ENCODE data around the gene BFSP2.
"Not testable (repeated sequence)": the region's sequence is repeated elsewhere in the genome, so short reads cannot be mapped to it uniquely, and the experiment has no call there.

Gene BFSP2

DNA sequence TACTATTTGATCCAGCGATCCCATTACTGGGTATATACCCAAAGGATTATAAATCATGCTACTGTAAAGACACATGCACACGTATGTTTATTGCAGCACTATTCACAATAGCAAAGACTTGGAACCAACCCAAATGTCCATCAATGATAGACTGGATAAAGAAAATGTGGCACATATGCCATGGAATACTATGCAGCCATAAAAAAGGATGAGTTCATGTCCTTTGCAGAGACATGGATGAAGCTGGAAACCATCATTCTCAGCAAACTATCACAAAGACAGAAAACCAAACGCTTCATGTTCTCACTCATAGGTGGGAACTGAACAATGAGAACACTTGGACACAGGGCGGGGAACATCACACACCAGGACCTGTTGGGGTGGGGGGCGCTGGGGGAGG is 82.6 kb downstream of the BFSP2 start:
- not testable (repeated sequence) for DNase-seq

GRCh38 chr3:133486658-133487057 is 86.8 kb downstream of the BFSP2 start:
- DNase-seq = no peak

- no peak for DNase-seq
Observed at GRCh38 chr3:133487204-133487603, 87.3 kb downstream of the BFSP2 start.

DNA sequence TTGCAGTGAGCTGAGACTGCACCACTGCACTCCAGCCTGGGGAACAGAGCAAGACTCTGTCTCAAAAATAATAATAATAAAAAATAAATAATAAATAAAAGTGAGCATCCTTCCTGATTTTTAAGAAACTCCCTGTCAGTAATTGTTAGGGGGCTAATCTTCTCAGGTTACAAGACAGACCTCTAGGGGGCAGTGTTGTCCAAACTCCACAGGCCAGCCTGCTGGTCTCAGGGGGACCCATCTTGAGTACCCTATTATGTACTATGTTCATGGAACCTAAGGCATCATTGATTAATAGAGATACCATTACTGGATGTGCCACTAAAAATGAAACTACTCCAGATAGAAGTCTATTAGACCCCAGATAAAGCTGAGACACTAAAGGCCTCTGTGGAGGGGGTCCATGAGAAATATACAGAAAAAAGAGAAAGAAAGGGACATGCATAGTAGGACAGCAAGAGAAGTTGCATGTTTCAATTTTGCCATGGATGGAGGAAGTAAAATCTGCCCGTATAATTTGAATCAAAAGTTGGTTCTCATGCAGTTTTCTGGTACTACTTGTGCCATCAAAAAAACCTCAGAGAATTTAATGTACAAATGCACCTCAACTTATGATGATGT is 88.2 kb downstream of the BFSP2 start:
- peak; percentile 49 for DNase-seq

- no peak for DNase-seq
Observed at GRCh38 chr3:133488785-133489367, 89.0 kb downstream of the BFSP2 start.

DNA sequence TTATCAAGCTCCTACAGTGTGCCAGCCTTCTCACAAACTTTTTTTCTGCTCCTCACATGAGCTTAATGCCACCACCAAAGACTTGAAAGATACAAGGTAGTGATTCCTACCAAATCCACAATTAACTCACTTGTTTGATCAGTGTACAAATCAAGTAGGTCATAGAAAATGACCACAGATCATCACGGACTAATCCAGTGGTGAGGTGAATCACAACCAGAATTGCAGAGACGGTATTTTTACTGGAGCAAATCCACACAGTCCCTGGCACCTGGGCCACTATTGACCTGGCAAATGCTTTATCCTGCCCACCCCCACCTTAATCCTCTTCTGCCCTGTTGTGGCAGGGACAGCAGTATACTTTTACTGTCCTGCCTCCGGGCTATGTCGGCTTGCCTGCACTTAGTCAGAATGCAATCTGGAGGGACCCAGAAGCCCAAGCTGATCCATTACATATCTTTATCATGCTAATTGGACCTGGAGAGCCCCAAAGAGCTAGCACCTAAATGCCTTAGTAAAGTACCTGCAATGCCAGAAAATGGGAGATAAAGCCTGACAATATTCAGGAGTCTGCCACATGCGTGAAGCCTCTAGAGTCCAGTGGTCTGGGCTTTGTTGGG is 89.7 kb downstream of the BFSP2 start:
- DNase-seq = no peak

DNA sequence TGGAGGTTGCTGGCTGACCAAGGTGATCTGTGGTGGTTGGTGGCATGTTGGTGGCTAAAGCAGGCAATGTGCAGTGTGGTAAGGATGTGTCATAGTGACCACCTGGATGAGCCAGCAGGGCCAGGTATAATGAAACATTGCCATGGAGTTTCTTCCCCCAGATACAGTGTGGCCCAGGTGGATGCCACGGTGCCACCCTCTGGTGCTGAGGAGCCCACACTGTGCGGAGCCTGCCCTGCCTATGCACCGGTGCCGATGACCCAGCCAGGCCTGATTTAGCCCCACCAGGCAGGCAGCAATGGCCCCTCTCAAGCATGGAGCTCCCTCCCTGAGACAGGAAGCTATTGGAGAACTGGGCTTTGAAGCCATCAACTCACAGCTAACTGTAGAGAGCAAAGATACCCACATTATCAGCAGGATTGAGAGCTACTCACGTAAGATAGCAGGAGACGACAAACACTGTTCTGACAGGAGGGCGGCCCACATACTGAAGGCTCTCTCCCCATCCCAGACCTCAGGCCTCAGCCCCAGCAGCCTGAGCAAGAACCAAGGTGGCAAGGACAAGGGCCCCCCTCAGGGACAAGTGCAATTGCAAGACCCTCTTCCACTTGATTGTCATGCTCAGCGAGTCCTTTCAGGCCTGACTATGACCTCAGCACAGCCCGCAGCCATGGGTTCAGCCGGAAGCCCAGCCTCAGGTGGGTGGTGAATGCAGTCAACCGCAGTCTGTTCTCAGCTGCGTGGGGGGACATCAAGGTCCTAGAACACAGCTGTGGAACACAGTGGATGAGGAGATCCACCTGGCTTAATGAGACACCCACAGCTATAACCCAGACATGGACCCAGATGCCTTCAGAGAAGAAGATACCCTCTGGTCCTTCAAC is 90.9 kb downstream of the BFSP2 start:
- DNase-seq = peak; percentile 11

DNA sequence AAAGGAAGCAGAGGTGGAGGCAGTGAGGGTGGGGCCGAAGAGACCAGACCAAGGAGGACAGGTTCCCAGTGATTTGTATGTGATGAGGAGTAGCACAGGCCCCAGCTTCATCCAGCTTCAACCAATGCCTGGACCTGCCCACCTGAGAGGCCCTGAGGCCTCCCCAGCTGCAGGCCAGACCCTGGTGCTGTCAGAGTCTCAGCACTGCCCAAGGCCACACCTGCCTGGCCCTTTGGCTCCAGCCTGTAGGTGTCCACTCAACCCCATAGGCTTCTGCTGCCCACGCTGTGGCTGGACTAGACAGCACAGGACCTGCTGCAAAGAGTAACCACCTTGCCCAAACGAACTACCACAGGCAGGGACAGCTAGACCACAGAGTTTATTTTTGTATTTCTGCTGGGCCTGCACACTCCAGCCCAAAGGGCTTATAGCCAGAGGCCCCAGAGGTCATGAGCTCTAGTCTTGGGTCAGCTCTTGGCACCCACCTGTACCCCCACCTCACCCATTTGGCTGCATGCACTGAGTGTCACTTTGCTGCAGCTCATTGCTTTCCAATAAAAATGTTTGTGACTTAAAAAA is 91.7 kb downstream of the BFSP2 start:
- no peak for DNase-seq

DNA sequence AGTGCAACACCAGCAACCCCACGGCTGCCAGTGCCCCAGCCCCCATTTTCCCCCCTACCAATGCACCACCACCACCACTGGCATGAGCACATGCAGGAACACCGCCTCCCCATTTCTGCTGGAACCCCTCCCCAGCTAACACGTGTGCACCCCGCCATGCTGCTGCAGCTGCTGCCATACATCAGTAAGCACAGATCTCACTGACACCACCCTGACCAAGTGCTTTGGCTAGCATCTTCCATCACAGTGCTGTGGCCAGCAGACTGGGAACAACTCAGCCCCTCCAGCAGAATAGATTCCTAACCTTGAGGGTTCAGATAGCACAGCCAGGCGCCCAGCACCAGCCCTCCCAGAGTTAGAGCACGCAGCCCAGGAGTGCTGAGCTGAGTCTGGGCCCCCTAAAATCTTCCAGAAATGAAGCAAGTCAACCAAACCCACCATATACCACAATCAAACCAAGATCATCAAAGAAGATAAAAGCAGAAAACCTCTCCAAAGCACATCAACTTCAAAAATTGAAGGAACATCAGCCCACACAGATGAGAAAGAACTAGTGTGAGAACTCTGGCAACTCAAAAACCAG is 92.4 kb downstream of the BFSP2 start:
- DNase-seq = no peak

DNA sequence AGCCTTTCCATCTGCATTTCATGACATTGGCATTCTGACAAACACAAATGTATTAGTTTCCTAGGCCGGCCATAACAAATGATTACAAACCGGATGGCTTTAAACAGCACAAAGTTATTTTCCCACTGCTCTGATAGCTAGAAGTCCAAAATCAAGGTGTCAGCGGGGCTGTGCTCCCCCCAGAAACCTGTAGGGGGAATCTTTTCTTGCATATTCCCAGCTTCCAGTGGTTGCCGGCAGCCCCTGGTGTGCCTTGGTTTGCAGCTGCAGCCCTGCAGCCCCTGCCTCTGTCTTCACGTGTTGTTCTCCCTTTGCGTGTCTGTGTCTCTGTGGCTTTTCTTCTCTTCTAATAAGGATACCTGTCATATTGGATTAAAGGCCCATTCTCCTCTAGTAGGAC is 94.6 kb downstream of the BFSP2 start:
- DNase-seq = no peak

DNA sequence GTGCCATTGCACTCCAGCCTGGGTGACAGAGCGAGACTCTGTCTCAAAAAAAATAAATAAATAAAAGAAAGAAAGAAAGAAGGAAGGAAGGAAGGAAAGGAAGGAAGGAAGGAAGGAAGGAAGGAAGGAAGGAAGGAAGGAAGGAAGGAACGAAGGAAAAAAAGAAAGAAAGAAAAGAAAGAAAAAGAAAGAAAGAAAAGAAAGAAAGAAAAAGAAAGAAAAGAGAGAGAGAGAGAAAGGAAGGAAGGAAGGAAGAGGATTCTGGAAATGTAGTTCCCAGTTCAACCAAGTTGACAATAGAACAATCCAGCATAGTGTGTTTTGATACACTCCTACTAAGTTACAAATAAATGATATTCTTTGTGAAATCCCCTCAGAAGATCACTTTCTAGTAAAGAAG is 102.7 kb downstream of the BFSP2 start:
- not testable (repeated sequence) for DNase-seq

DNA sequence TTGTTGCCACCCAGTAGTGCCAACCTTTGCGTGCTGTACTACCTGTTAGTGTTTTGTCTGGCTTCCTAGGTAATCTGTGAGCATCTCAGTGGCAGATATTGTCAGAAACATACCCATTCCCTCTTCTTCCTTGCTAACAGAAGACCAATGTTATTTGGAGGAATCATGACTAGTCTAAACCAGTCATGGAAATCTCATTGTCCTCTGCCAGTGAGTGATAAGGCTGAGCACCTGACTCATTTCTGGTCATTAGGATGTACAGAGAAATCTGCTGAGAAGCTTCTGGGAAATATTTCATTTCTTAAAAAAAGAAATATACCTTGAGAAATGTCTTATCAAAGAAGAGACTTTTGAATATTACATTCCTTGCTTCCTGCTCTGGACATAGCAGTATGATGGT is 103.6 kb downstream of the BFSP2 start:
- no peak for DNase-seq

DNA sequence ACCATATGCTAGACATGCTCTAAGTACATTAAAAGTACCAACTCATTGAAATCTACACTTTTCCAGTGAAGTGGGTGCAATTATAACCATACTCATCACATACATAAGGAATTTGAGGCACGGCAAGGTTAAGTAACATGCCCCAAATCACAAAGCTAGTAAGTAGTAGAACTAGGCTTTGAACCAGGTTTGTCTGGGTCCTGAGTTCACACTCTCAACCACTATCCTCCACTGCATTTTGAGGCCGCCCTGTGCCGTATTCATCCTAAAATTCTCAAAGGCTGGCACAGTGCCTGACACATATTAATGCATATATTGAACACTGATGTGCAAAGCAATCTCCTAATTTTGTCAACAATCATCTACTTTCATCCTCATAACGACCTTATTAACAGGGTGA is 104.9 kb downstream of the BFSP2 start:
- DNase-seq = no peak

DNA sequence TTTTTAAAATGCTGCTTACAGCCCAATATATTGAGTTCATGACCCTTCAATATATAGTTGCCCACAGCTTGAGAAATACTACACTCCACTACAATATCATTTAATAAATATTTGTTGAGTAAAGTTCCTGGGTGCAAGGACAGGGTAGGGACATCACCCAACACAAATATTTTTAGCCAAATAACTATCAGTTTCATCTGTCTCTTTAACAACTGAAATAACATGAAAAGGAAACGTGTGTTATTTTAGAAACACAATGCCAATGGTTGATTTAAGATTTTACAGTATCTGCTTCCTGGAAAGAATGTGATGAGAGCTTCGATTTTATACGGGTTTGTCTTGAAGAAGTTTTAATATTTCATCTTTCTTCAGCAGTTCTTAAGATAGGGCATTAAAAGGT is 106.0 kb downstream of the BFSP2 start:
- DNase-seq = no peak

DNA sequence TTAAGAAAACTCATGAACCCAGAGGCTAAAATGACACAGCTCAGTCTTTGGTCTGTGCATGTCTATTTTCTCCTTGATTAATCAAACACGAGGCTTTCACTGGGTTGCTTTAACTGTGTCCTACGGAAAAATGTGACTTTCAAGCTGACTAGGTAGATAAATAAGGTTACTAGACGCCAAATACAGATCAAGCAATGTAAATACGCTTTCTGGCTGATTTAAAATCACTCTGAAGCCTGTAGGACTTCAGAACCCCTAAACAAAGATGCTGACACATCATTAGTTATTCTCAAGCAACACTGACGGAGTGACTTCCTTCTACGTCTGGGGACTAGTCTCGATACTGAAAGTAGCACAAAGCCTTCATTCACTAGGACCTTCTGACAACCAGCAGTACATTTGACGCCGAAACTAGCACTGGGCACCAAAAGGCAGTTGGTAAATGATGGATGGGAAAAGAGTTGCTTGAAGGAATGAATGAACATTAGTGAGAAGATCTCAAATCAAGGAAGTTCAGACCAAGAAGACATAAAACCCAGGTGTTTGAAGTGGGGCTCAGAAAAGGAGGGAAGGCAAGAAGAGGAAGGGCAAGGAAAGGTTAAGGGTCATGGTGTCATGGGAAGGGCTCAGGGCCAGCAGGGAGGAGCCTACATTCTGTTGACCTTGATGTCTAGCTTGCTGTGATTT is 106.5 kb downstream of the BFSP2 start:
- DNase-seq = no peak

GRCh38 chr3:133509488-133509887 is 109.6 kb downstream of the BFSP2 start:
- DNase-seq = no peak

GRCh38 chr3:133512416-133513089 is 112.7 kb downstream of the BFSP2 start:
- DNase-seq = no peak

DNA sequence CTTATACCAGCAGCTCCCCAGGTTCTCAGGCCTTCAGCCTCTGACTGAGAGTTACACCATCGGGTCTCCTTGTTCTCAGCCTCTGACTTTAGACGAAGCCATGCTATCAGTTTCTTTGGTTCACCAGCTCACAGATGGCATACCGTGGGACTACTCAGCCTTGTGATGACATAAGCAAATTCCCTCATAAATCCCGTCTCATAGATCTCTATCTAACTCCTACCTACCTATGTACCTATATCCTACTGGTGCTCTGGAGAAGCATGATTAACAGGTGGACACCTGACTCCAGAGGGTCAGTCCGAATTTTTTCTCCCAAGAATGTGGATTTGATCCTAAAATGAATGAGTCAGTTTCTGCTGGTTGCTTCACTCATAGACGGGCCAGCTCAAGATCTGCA is 114.6 kb downstream of the BFSP2 start:
- DNase-seq = no peak

DNA sequence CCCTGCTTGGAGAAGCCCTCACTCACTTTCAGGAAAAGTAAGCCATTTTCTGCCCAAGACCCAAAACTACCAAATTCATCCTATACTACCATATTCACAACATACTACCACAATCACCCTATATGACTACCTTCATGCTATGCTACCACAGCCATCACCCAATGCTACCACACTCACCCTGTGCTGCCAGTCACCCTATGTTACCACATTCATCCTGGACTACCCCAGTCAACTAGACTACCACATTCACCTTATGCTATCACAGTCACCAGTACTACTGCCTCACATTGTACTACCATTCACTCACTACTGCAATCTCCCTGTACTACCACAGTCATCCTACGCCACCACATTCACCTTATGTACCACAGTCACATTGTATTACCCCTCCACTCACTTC is 115.3 kb downstream of the BFSP2 start:
- DNase-seq = no peak

GRCh38 chr3:133520286-133520685 is 120.4 kb downstream of the BFSP2 start:
- no peak for DNase-seq

DNA sequence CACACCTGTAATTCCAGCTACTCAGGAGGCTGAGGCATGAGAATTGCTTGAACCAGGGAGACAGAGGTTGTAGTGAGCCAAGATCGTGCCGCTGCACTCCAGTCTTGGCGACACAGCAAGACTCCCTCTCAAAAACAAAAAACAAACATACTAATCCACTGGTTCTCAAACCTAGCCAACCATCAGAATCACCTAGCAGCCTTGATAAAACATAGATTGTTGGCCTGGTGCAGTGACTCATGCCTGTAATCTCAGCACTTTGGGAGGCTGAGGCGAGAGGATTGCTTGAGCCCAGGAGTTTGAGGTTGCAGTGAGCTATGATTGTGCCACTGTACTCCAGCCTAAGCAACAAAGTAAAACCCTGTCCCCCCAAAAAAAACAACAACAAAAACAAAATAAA is 121.1 kb downstream of the BFSP2 start:
- DNase-seq = not testable (repeated sequence)

DNA sequence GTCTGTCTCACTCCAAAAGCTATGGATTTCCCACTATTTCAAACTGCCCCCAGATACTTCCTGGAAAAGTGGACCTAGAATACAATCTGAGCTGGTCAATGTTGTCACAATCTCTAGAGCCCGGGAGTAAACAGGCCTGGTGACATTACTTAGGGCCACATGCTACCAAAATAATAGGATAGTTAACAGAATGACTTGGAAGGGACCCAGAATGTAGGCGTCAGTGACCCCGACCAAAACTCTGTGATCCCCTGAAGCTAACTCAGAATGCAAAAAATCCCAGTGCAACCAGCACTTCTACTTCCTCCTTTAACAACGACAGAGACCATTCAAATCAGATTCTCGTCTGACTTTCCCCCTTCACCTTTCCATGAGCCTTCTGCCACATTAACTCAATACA is 122.1 kb downstream of the BFSP2 start:
- no peak for DNase-seq

Data from activated gamma-delta T cell treated with Interleukin-2 at 50 U/mL for 16 hours (primary cell).